Bronchial epithelial cell (primary cell): Measurements from ENCODE around the gene SCG3. TPM values are rescaled to one million over a fixed set of nuclear protein-coding genes. Genes with fewer than 3 reads are reported as not detected.

ENCODE experiments used
- DNase-seq: peaks from one replicate; pipeline ENCODE4 v3.0.0-alpha.2; 2010; ENCODE audit warnings: low read depth
- FAIRE-seq: peaks from 2 replicates; lab custom pipeline; 2011; peaks lifted over from hg19 to GRCh38; lab: Jason Lieb, UNC
- H3K27me3 ChIP-seq: 2 replicates; pipeline ENCODE4 v1.5.1; 2011; ENCODE audit warnings: low read length; ENCODE audit not compliant: control insufficient read depth, insufficient read depth
- H3K36me3 ChIP-seq: 2 replicates; pipeline ENCODE4 v1.5.1; 2011; ENCODE audit warnings: low read length; ENCODE audit not compliant: control insufficient read depth, insufficient read depth
- H3K4me3 ChIP-seq: 2 replicates; pipeline ENCODE4 v1.5.1; 2011; ENCODE audit warnings: mild to moderate bottlenecking, low read depth, low read length, control low read depth
- CTCF ChIP-seq: IDR thresholded peaks from 2 replicates; pipeline ENCODE4 v1.5.1; 2011; ENCODE audit warnings: mild to moderate bottlenecking, moderate library complexity, low read length, control low read depth, inconsistent platforms; ENCODE audit not compliant: insufficient read depth, severe bottlenecking
- total RNA-seq: library from RNA; depleted of rRNA; stranded (reverse); fragments of >200 nt; gene quantifications from 2 replicates; pipeline ENCODE4 v1.2.1, GENCODE V29; 2014

SCG3 gene
- total RNA-seq, 1 donor from 2014 or later: not detected

GRCh38 chr15:51718746-51719145 is 37.4 kb downstream of the SCG3 start:
- Histone ChIP-seq H3K27me3 (no peaks in the 10 kb centered on the region), H3K36me3 (no peaks in the 10 kb centered on the region), H3K4me3 (no peak overlapping the region)
- TF ChIP-seq CTCF: no peak
- FAIRE-seq (no peak), DNase-seq (no peak)

- H3K4me3 ChIP-seq: no peak overlapping the region
- DNase-seq (no peak), FAIRE-seq (no peak)
- TF ChIP-seq CTCF: no peak
- no peaks in the 10 kb centered on the region for H3K36me3 ChIP-seq
- no peaks in the 10 kb centered on the region for H3K27me3 ChIP-seq
These were observed 39.1 kb downstream of the SCG3 start for GRCh38 chr15:51720201-51720995.

- H3K36me3 ChIP-seq: no peaks in the 10 kb centered on the region
- FAIRE-seq (no peak), DNase-seq (peak; percentile 50)
- TF ChIP-seq CTCF: no peak
- H3K4me3 ChIP-seq: no peak overlapping the region
- no peaks in the 10 kb centered on the region for H3K27me3 ChIP-seq
These were observed 40.1 kb downstream of the SCG3 start for GRCh38 chr15:51721199-51721960.

- DNase-seq: no peak
- FAIRE-seq: no peak
- Histone ChIP-seq H3K27me3 (no peaks in the 10 kb centered on the region), H3K4me3 (no peak overlapping the region), H3K36me3 (no peaks in the 10 kb centered on the region)
- no peak for TF ChIP-seq CTCF
These were observed 42.9 kb downstream of the SCG3 start for GRCh38 chr15:51724199-51724598.

GRCh38 chr15:51724673-51725072 is 43.4 kb downstream of the SCG3 start:
- Histone ChIP-seq H3K36me3 (no peaks in the 10 kb centered on the region), H3K4me3 (no peak overlapping the region), H3K27me3 (no peaks in the 10 kb centered on the region)
- DNase-seq: no peak
- no peak for TF ChIP-seq CTCF
- no peak for FAIRE-seq
